Effector CD4-positive, alpha-beta T cell (primary cell): ENCODE measurements around the gene SHC2.

ENCODE experiments used
- DNase-seq: peaks from one replicate; pipeline ENCODE4 v3.0.0-alpha.2; 2020

SHC2 gene

DNA sequence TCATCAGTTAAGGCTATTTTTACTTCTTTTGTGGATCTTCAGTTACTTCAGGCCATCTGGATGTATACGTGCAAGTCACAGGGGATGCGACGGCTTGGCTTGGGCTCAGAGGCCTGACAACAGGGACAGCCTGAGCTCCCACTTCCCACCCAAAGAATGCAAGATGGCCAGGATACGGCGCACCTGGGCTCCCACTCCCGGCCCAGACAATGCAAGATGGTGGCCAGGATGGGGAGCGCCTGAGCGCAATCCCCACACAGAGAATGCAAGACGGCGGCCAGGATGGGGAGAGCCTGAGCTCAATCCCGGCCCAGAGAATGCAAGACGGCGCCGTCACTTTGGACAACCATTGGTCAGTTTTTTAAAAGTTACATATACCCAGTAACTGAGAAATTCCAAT lies 91.0 kb downstream of the SHC2 start:
- no peak for DNase-seq

DNA sequence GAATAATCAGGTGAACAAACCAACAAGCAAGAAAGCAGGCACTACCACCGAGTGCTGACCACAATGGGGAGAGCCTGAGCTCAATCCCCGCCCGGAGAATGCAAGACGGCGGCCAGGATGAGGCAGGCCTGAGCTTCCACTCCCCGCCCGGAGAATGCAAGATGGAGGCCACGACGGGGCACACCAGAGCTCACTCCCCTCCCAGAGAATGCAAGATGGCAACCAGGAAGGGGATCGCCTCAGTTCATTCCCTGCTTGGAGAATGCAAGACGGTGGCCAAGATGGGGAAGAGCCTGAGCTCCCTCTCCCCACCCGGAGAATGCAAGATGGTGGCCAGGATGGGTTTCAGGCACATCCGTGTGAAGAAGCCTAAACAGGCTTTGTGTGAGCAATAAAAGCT lies 91.6 kb downstream of the SHC2 start:
- DNase-seq: no peak

DNA sequence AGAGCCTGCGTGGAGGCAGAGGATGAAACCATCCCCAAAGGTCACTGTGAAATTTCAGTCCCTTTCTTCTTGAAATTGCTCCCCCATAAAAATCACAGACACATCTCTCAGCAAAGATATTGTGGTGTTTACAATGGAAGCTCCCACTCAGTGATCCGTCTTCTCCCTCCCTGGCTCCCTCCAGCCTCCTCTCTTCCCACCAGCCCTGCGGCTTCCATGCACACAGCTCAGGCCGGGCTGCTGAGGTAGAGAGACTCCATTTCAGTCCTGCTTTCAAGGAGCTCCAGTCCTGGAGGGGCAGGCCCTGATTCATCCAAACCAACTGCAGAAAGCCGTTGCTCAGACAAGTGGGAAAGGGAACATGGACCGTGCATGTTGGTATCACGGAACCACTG lies 92.2 kb downstream of the SHC2 start:
- DNase-seq: no peak

DNA sequence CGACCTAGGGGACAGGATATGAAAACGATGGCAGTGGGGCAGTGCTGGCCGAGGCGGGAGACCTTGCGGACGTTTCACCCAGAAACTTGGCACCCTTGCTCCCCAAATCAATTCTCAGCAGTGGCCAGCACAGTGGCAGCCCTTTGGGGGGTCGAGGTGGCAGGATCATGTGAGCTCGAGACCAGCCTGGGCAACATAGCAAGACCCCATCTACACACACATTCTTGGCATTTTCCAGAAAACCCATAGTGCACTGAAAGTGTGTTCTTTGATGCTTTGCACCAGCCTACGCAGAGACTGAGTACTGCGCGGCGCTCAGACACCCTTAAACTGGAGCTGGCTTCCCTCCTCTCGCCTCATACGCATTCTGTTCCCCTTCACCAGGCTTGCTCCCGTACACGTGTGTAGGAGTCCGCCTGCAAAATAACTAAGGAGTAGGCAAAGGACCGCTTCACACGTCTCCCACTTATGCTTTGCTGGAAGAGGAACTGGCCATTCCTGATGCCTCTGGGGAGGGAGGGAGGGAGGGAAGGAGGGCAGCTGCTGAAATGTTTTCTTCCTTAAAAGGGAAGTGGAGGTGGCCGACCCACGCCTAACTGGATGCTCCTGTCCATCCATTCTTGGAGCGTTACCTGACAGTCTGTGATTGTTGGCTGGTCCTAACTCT lies 92.7 kb downstream of the SHC2 start:
- DNase-seq: no peak

DNA sequence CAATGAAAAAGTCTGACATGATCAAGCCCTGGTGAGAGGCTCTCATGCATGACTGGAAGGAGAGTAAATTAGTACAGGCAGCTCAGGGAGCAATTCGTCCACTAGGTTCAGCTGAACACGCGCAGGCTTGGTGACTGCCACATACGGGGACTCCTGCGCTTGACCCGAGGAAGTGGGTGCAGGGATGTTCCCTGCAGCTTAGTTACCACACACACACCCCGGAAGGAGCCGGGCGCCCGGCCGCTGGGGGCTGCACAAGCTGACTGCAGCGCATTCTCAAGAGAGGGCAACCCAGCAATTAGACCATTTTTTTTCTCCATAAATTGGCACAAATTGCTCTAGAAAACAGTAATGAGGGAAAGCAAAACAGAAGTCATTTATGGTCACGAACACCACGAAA lies 93.3 kb downstream of the SHC2 start:
- no peak for DNase-seq

DNA sequence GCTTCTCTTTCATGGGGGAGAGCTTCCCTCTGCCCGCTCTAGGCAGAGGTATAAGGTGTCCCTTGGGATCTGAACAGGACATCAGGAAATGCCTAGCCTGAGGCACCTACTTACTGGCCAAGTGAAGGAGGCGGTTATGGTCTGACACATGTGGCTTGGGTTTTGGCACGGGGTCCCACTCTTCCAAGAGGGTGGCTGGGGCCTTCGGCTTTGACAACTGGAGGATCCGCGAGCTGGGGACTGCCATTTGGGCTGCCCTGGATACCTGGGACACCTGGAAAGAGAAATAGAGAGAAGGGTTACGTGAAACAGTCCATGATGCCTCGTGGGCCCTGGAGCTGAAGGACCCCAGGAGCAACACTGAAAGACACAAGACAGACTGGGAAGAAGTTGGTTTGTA lies 93.9 kb downstream of the SHC2 start:
- DNase-seq: no peak
